Activated naive CD4-positive, alpha-beta T cell treated with Interleukin-2 at 50 U/mL for 16 hours (primary cell): Measurements from ENCODE around the gene TNFRSF1A.
A peak's percentile ranks its signal among the peaks of the same experiment; 100 is the strongest.

Source experiments
- DNase-seq: peaks from one replicate; pipeline ENCODE4 v3.0.0-alpha.2; 2020

Gene TNFRSF1A

DNA sequence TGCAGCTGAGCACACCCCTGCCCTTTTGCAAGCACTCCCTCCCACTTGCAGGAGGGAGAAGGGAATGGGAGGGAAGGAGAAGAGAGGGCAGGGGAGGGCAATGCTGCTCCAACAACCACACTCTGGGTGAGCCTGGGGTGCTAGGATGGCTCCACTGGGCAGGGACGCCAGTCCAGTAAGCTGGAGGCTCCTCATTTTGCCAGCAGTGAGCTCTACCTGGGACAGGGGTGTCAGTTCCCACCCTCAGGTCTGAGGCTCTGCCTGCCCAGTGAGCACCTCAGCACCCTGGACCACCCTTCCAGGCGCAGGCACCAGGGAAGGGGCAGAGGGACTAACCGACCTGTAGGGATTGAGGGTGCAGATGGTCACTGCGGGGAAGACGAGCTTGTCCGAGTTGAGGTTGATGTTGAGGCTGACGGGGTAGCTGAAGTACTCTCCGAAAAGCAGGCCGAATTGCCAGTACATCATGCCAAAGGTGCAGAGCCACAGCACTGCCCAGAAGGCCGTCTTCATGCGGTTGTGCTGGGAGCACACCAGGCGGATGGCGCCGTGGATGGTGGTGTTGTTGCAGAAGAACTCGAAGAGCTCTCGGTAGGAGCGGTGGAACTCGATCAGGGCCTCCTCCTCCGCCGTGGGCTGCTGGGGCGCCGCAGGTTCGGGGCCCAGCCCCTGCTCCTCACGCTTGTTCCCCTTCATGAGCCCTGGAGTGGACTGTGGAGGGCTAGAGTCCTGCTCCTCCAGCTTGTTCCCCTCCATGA, 32.3 kb upstream of the TNFRSF1A start:
- no peak for DNase-seq

DNA sequence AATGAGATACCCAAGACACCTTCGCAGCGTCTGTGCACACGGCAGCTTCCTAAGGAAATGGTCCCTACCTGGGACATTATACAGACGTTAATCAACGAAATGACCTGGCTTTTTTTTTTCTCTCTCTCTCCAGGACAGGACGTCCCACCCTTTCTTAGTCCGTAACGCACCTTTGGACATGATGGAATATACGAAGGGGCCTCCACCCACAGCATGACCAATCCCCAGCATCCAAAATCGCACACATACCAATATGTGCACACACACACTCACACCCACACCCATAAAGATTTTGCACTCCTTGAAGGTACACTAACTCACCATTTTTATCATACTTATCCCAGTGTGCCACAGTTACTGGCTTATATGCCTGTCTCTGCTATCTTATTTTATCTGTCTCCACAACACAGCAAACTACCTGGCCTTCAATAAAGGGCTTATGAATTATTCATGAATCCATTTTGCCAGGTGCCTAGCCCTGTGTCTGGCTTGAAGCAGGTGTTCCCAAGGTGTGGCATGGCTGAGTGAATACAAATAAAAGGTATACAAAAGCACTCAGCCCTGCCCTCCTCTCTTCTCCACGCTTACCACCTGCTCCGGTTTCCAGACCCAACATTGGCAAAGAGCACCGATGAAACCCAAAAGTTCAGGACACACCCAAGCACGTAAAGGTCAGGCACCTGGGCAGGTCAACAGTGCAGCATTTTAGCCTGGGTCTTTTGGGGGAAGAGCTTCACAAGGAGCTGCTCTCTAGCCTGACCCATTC, 31.3 kb upstream of the TNFRSF1A start:
- no peak for DNase-seq

DNA sequence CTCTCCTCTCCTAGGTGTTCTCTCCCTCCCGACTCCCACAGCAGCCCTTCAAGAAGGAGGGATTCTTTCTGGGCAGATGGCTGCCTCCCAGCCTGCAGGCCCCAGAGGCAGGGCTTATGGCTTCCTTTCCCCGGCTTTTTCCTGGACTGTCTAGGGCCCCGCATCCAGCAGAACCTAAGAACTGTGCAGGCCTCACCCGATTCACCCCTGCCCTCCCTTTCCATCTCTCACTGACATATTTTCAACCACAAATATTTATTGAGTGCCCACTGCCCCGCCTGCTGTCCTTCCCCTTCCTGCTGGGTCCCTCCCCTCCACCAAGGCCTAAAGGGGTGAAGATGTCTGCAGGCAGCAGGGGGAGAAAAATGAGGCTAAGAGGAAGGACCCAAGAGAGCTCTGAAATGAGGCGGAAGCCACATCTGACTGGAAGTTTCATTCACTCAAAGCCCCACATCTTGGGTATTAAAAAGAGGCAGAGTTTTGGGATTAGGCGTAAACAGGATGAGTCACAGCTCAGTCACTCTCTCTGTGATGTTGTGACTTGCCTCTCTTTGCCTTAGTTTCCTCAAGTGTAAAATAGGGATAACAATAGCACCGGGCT, 30.6 kb upstream of the TNFRSF1A start:
- no peak for DNase-seq

DNA sequence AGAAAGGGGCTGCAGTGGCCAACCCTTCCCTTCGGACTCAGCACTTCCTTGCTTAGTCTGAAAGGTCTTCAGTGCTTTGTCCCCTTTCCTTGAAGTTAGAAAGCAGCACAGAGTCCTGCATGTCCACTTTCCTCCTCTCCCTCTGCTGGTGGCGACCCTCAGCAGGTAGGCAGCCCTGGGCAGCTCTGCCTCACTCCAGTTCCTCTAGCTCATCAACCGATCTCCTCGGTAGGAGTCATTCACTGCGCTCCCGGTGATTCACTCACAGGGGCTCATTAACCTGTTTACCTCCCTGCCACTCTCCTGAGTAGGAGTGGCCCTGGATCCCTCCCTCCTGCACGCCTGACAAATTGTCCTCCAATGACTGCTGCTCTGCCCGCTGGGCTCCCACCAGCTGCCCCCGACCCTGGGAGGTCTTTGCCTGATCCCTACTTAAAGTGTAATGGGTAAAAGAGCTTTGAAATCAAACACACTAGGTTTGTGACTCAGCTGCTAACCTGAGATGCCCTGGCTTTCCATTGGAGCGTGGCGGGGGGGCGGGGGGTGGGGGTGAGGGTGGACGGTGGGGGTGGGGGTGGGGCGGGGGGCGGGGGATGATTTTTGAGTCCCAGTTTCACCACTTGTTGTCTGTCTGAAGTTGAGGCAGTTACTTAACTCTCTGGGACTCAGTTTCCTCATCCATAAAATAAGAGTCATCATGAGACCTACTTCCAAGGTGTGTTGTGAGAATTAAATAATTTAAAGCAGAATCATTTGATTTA, 29.3 kb upstream of the TNFRSF1A start:
- DNase-seq: no peak

DNA sequence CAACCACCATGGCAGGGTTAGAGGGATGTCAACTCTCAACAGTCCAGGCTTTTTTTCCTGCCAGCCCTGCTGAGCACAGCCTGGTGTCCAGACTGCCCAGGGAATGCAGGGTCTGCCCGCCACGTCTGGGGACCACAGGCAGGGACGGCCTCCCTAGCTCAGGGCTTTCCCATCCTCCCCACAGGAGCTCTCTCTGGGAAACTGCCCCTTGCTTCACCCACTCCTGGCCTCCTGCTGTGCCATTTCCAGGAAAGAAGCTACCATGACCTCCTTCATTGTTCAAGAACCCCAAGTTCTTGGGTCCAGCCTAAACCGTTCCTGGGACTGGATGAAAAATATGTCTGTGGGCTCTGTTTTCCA, 28.7 kb upstream of the TNFRSF1A start:
- DNase-seq: no peak

DNA sequence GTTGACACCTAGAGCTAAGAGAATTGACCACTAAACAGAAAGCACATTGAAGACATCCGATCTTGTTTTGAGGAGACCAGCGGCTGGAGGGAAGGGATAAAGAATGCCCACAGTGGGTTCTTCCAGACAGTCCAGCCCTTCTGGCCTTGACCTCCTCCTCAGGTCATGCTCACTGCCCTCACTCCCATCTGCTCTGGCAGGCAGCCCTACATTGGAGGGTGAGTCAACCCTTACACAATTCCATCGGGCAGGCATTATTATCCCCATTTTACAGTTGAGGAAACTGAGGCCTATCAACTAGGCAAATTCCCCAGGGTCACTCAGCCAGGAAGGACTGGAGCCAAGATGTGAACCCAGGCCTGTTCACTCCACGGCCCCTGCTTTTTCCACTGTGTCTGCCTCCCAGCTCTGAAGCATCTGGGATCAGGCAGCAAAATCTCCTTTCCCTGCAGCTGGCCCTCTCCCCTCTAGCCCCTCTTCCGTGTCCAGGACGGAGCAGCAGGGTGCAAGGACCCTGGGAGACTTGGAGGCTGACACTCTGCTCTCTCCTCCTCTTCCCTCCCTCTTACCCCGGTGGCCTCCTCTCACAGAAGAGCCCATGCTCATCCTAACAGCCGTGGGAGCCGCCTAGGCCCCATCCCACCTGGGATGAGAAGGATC, 28.2 kb upstream of the TNFRSF1A start:
- no peak for DNase-seq

DNA sequence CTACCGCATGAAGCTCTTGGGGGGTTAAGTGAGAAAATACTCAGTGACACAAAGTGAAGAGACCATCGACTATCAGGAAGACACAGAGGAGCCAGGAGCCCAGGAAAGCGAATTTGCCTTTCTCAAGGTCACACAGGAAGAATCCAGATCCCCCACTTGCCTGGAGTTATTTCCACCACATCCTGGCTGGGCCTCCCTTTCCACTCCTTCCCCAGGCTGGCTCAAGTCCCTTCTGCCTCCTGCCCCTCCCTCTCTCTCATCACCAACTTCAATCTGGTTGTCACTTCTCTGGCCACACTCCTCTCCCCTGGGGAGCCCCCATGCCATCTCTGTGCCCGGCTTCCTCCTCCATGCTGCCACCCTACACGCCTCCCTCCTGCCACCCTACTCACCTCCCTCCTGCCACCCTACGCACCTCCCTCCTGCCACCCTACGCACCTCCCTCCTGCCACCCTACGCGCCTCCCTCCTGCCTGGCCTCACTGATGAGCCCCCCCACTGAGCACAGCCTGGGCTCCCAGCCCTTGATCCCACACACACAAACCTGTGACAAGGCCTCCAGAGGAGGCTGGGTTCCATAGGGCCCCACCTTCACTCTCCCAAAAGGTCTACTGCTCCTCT, 27.1 kb upstream of the TNFRSF1A start:
- no peak for DNase-seq

DNA sequence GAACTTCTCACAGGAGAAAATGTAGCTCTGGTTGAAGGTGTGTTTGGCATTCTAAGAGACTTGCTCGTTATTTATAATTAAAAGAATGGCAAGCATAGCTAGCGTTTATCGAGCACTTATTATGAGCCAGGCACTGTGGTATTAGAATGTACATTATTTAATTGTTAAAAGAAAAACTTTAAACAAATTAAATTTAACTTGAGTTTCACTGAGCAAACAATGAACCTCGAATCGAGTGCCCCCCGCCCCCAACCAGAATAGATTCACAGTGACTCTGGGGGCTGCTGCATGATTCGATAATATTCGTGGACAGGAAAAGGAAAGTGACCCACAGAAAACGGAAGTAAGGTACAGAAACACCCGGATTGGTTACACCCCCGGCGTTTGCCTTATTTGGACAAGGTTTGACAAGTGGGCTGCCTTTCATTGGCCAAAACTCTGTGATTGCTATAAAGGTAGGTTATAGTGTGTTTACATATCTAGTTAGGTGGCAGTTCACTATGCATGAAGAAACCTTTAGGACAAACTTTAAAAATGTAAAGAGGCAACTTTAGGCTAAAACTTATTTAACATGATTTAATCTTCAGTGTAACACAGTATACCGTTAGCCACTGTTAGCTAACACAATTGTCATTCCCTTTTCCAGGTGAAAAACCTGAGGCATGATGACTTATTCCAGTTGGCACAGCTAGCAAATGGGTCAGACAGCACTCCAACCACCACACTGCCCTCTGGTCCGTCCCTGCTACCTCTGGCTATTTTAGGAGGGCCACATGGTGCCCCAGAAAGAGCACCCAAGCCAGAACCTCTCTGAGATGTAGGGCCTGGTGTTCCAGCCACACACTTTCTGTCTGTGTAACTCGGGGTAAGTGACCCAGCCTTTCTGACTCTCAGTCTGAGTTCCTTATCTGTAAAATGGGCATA, 26.4 kb upstream of the TNFRSF1A start:
- DNase-seq: no peak

DNA sequence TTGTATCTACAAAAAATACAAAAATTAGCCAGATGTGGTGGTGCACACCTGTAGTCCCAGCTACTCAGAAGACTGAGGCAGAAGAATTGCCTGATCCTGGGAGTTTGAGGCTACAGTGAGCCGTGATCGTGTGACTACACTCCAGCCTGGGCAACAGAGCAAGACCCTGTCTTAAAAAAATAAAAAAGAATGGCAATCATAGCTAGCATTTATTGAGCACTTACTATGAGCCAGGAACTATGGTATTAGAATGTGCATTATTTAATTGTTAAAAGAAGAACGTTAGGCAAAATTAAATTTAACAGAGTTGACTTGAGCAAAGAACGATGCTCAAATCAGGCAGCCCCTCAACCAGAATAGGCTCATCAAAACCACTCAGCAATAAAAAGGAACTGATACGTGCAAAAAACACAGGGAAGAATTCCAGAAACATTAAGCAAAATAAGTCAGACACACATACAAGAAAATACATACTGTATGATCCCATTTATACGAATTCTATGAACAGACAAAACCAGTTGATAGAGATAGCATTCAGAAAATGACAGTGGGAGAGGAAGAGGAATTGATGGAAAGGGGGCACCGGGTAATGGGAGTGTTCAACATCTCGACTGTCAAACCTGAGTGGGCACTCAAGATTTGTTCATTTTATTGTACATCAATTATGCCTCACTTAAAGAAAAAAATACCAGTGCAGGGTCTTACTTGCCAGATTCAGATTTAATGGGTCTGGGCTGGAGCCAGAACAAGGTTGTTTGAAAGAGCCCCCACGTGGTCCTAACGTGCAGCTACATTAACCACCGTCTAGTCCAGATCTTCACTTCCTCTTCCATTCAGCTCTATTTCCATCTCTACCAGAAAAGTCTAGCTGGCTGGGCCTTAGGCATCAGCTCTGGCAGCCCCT, 25.4 kb upstream of the TNFRSF1A start:
- peak; percentile 30 for DNase-seq

DNA sequence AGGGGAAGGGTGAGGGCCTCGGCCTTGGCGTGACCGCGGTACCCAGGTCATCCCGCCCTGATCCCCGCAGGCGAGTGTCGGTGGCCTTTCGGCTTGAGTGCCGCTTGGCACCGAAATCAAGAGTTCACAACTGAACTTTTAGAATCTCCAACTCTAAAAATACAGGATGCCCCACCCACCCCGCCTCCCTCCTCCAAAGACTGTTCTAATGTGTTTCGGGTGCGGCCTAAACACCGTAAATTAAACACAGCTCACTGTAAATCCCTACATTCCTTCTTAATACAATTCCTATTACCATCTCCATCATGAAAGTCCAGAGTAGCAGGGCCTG, 22.1 kb upstream of the TNFRSF1A start:
- DNase-seq: no peak

DNA sequence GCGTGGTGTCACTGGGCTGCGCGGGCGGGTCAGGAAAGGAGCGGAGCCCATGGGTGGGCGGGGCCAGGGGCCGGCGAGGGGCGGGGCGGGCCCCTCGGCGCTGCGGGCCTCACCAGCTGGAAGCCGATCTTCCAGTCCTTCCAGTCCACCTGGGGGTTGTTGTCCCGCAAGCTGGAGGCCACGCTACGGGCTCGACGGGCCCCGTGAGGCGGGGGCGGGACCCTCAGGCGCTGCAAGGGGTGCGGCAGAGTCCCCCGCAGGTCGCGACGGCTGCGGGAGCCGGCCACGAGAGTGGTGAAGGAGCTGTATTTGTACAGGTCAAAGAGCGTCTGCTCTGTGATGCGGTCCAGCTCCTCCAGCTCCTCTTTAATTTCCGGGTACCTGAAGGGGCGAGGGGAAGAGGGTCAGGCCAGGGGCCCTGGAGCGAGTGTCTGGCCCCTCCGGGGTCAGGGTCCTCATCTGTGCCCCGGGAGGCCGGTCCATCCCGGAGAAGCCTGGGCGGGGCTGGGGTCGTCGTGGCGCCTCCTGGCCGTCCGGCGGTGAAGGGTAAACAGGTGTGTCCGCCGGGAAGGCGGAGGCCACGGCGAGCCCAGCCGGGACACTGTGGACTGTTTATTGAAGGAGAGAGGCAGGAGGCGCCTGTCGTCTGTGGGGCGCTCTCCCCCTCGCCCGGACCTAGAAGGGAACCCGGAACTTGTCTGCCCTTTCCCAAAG, 21.6 kb upstream of the TNFRSF1A start:
- DNase-seq: peak; percentile 67

DNA sequence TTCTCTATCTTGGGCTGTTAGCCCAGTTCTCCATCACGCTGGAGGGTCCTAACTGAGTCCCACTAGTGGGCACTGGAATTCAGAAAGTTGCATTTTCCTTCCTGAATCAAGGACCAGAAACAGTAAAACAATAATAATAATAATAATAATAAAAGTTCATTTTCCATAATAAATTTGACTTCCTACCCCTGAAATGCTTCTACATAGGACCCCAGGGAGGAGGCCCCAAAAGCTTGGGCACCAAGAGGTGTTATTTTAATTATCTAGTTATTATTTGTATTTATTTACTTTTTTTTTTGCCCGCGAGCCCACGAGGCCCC, 21.1 kb upstream of the TNFRSF1A start:
- no peak for DNase-seq

DNA sequence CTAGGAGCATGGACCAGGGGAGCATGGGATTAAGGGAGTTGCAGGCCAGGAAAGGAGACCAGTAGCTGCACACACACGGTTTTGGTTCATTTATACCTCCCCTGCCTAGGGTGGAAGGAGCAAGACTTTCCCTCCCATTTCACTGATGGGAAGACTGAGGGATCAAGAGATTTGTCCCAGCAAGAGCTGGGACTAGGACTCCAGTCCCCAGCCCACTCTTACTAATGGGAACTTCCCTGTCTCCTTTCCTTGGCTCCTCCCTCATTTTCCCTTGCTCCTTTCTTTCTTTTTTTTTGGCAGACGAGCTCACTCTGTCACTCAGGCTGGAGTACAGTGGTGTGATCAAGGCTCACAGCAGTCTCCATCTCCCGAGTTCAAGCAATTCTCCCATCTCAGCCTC, 20.5 kb upstream of the TNFRSF1A start:
- no peak for DNase-seq

DNA sequence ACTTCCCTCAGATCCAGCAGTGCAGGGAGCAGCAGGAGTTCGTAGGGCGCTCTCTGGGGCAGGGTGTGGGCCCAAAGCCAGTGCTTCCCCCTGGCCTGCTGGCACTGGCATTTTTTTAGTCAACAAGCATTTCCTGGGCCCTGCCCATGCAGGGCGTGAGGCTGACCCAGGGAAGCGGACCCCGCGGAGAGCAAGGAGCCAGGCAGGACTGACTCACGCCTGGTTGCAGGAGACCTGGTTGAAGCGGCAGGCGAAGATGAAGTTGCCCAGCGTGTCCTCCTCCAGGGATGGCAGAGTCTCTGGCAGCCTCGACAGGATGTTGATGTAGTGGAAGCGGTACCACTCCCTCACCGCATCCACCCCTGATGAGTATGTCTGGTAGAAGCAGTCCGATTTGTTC, 20.0 kb upstream of the TNFRSF1A start:
- no peak for DNase-seq

DNA sequence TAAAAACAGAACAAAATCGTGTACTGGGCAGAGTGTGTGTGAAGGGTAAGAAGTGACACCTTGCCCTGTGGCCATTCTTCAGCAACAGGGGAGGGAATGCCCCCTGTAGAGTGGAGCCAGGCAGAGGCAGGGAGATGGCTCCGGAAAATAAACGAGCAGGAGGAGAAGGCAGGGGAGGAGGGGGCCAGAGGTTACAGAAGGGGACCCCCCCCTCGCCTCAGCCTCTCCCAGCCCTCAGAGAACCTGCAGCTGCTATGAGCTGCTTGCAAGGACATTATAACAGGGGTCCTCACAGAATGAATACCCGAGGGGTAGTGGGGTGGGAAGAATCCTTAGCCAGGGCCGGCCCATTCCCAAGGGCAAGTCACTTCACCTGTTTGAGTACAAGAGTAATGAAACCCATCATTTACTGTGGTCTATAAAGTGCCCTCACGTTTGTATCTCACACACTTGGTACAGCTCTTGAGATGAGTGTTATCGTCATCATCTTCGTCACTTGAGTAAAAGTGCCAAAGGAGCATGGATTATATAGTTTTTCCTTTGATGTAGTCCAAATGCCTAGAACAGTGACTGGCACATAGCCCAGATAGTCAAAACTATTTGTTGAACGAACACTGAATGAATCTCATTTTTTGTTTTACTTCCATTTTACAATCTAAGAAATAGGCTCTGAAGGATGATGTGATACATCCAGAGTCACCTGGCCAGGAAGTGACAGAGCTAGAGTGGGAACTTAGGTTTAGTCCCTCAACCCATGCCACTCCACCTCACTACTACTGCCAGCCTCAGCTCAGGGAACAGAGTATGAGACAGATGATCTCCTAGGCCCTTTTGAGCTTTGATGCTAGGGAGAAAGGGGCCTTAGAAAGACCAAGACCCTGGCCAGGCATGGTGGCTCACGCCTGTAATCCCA, 19.0 kb upstream of the TNFRSF1A start:
- no peak for DNase-seq

DNA sequence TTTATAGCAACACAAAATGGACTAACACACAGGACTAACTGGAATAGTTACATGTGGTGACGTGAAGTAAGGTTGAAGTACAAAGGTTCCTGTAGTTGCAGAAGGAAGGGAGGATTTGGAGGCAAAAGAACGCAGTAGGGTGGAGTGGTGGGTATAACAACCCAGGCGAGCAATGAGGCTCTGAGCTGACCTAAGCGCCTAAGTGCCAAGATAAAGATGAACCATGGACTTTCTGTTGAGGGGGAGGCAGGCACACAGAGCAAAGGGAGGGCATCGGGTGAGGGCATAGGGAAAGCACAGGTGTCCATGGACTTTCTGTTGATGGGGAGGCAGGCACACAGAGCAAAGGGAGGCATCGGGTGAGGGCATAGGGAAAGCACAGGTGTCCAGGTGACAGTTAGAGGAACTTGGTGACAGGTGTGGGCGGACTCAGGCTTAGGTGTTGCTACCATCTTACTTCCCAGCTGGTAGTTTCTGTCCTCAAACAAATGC, 18.2 kb upstream of the TNFRSF1A start:
- no peak for DNase-seq

DNA sequence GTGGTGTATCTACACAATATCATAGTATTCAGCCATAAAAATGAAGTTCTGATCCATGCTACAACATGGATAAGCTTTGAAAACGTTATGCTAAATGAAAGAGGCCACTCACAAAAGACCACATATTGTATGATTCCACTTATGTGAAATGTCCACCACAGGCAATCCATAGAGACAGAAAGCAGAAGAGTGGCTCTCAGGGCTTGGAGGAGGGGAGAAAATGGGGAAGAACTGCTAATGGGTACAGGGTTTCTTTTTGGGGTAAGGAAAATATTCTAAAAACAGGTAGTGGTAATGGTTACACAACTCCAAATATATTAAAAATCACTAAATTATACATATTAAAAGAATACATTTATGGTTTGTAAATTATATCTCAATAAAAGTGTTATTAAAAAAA, 17.0 kb upstream of the TNFRSF1A start:
- DNase-seq: no peak

DNA sequence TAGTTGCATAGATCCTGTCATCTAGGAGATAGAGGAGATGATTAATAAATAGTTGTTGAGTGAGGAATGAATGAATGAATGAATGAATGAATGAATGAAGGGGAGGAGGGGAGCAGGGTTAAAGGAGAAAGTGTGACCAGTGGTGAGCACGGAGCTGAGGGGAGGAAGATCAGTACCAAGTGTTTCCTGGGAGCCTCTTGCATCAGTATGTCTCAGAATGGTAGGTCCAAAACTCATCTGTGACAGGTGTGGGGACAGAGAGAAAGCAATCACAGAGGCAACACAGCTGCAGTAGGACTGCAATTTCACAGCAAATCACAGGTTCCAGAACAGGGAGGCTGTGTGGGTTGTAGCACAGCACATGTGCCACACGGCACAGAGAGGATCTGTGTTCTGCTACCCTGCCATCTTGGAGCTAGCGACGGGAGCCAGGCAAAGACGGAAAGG, 14.5 kb upstream of the TNFRSF1A start:
- no peak for DNase-seq
